K562 (cell line): ENCODE data around the gene YARS1. TPM values are rescaled to one million over a fixed set of nuclear protein-coding genes. Genes with fewer than 3 reads are reported as not detected.

Experiments
- CBX2 ChIP-seq: fragments of 200-600 bp; sonication (generic); IDR thresholded peaks from one replicate; pipeline ENCODE4 v1.6.1; 2012; ENCODE audit warnings: mild to moderate bottlenecking, low read length, inconsistent platforms; ENCODE audit not compliant: insufficient read depth, poor library complexity, severe bottlenecking
- CHD7 ChIP-seq: fragments of 200-600 bp; sonication (generic); IDR thresholded peaks from one replicate; pipeline ENCODE4 v1.6.1; 2012; ENCODE audit warnings: mild to moderate bottlenecking, low read depth, low read length, inconsistent platforms
- CREB3 ChIP-seq: fragments of 450-650 bp; conservative IDR thresholded peaks from 2 replicates; pipeline ENCODE4 v1.6.1; 2016; ENCODE audit warnings: missing genetic modification characterization, low read depth, mild to moderate bottlenecking, missing compliant biosample characterization, moderate library complexity
- NFRKB ChIP-seq: fragments of 450-650 bp; IDR thresholded peaks from 2 replicates; pipeline ENCODE4 v1.6.1; 2016; ENCODE audit warnings: low read depth
- STAT5A ChIP-seq: IDR thresholded peaks from 2 replicates; pipeline ENCODE4 v1.6.1; 2012; ENCODE audit warnings: low read length, inconsistent platforms, borderline replicate concordance
- TFAM ChIP-seq: fragments of 250-450 bp; sonication (Bioruptor Pico); conservative IDR thresholded peaks from 2 replicates; pipeline ENCODE4 v1.5.0; 2021; ENCODE audit warnings: mild to moderate bottlenecking, moderate library complexity
- ZBTB49 ChIP-seq: sonication (generic); formaldehyde crosslinking; IDR thresholded peaks from 2 replicates; pipeline ENCODE4 v1.8.0; 2022; ENCODE audit warnings: missing genetic modification reagents, mild to moderate bottlenecking, borderline replicate concordance
- ZFP1 ChIP-seq: fragments of 450-650 bp; formaldehyde crosslinking; IDR thresholded peaks from 2 replicates; pipeline ENCODE4 v1.4.0; 2020; ENCODE audit warnings: mild to moderate bottlenecking, mixed read lengths
- ZFP36 ChIP-seq: fragments of 150-350 bp; IDR thresholded peaks from 2 replicates; pipeline ENCODE4 v1.6.1; 2018; ENCODE audit warnings: low read length, low read depth; ENCODE audit not compliant: partially characterized antibody
- polyA plus RNA-seq, 8 experiments: library from polyadenylated mRNA; depleted of rRNA in 4 of 8; stranded (reverse) in 5 of 8; unstranded in 3 of 8; fragments of >200 nt; fragmentation: Nextera tagmentation in 2 of 8; fragmentation: Illumina TruSeq in 1 of 8; extraction: Ambion mirVana in 2 of 8; extraction: Trizol in 1 of 8; gene quantifications; 2 replicates each; pipeline versions ENCODE4 v1.2.1 to v1.2.3, GENCODE V29; 2011 to 2014; ENCODE audit warnings: inconsistent platforms in 1 of 8, missing spikeins in 1 of 8
- total RNA-seq, 7 experiments: library from RNA; depleted of rRNA in 6 of 7; stranded (reverse); fragments of >200 nt in 6 of 7; fragmentation: Illumina TruSeq in 2 of 7; extraction: Trizol in 2 of 7; gene quantifications; 2 replicates each; pipeline versions ENCODE4 v1.2.1 to v1.2.3, GENCODE V29; 2011 to 2021; ENCODE audit warnings: low replicate concordance in 1 of 7

Gene YARS1
- total and polyA plus RNA-seq, 9 of the 15 experiments (the other 6 are each of a cell fraction or from before 2014, with no cell fraction given) = 66.2 to 336 (median 201) TPM

- no peak for TF ChIP-seq ZBTB49 (CRISPR knock-in tag)
- TF ChIP-seq STAT5A = no peak
- TF ChIP-seq CREB3 = no peak
- TF ChIP-seq CHD7 = peak; percentile 2
- TF ChIP-seq ZFP36 = no peak
- no peak for TF ChIP-seq ZFP1
- TF ChIP-seq TFAM (CRISPR knock-in tag) = no peak
- no peak for TF ChIP-seq NFRKB
- TF ChIP-seq CBX2 = no peak
Measured at GRCh38 chr1:32773018-32773763, 44.0 kb downstream of the YARS1 start (continued).
